Adipocyte (in vitro differentiated cells): ENCODE results near the gene MFAP5.

ENCODE experiments used
- DNase-seq: peaks from one replicate; pipeline ENCODE4 v3.0.0-alpha.2; 2015; ENCODE audit warnings: low read depth
- H3K27me3 ChIP-seq: replicated peaks from 2 replicates; pipeline ENCODE4 v1.7.0; 2013; ENCODE audit warnings: mild to moderate bottlenecking, low read length, moderate library complexity; ENCODE audit not compliant: control insufficient read depth, insufficient read depth
- H3K36me3 ChIP-seq: 2 replicates; pipeline ENCODE4 v1.7.0; 2013; ENCODE audit warnings: low read length, mild to moderate bottlenecking, moderate library complexity; ENCODE audit not compliant: control insufficient read depth, insufficient read depth, severe bottlenecking
- H3K4me1 ChIP-seq: 2 replicates; pipeline ENCODE4 v1.7.0; 2013; ENCODE audit warnings: mild to moderate bottlenecking, low read length, moderate library complexity; ENCODE audit not compliant: control insufficient read depth, insufficient read depth
- H3K4me3 ChIP-seq: 2 replicates; pipeline ENCODE4 v1.7.0; 2013; ENCODE audit warnings: mild to moderate bottlenecking, low read length, moderate library complexity
- H3K9ac ChIP-seq: 2 replicates; pipeline ENCODE4 v1.7.0; 2013; ENCODE audit warnings: mild to moderate bottlenecking, low read length, moderate library complexity
- H3K9me3 ChIP-seq: 2 replicates; pipeline ENCODE4 v1.7.0; 2013; ENCODE audit warnings: mild to moderate bottlenecking, low read length, moderate library complexity; ENCODE audit not compliant: control insufficient read depth

Gene MFAP5

GRCh38 chr12:8695116-8695515 is 32.5 kb upstream of the MFAP5 start:
- Histone ChIP-seq H3K4me1 (peaks cover 18% of the 10 kb centered on the region), H3K4me3 (no peak overlapping the region), H3K9ac (no peak overlapping the region), H3K27me3 (no peaks in the 10 kb centered on the region), H3K9me3 (no peaks in the 10 kb centered on the region), H3K36me3 (no peaks in the 10 kb centered on the region)
- no peak for DNase-seq

GRCh38 chr12:8692573-8692972 is 29.9 kb upstream of the MFAP5 start:
- Histone ChIP-seq H3K27me3 (no peaks in the 10 kb centered on the region), H3K4me1 (peaks cover 25% of the 10 kb centered on the region), H3K9me3 (no peaks in the 10 kb centered on the region), H3K9ac (no peak overlapping the region), H3K4me3 (no peak overlapping the region), H3K36me3 (no peaks in the 10 kb centered on the region)
- peak; percentile 59 for DNase-seq

- Histone ChIP-seq H3K27me3 (no peaks in the 10 kb centered on the region), H3K4me3 (no peak overlapping the region), H3K4me1 (peaks cover 28% of the 10 kb centered on the region), H3K9ac (peak overlapping the region; percentile 52), H3K9me3 (no peaks in the 10 kb centered on the region), H3K36me3 (no peaks in the 10 kb centered on the region)
- no peak for DNase-seq
Measured at GRCh38 chr12:8689681-8690080, 27.1 kb upstream of the MFAP5 start.

GRCh38 chr12:8687846-8688601 is 25.4 kb upstream of the MFAP5 start:
- Histone ChIP-seq H3K36me3 (no peaks in the 10 kb centered on the region), H3K4me3 (peak overlapping the region; percentile 54), H3K9me3 (no peaks in the 10 kb centered on the region), H3K27me3 (no peaks in the 10 kb centered on the region), H3K9ac (peak overlapping the region; percentile 33), H3K4me1 (peaks cover 28% of the 10 kb centered on the region)
- DNase-seq = peak; percentile 85

- H3K36me3 ChIP-seq = no peaks in the 10 kb centered on the region
- DNase-seq = no peak
- H3K27me3 ChIP-seq = no peaks in the 10 kb centered on the region
- no peak overlapping the region for H3K4me3 ChIP-seq
- H3K9ac ChIP-seq = no peak overlapping the region
- H3K9me3 ChIP-seq = no peaks in the 10 kb centered on the region
- H3K4me1 ChIP-seq = peaks cover 31% of the 10 kb centered on the region
Measured at GRCh38 chr12:8685051-8685450, 22.4 kb upstream of the MFAP5 start.

GRCh38 chr12:8681129-8681884 is 18.7 kb upstream of the MFAP5 start:
- no peak overlapping the region for H3K4me3 ChIP-seq
- peaks cover 7% of the 10 kb centered on the region for H3K4me1 ChIP-seq
- peak; percentile 84 for DNase-seq
- H3K27me3 ChIP-seq = no peaks in the 10 kb centered on the region
- H3K36me3 ChIP-seq = no peaks in the 10 kb centered on the region
- no peaks in the 10 kb centered on the region for H3K9me3 ChIP-seq
- peak overlapping the region; percentile 5 for H3K9ac ChIP-seq

GRCh38 chr12:8680533-8680932 is 17.9 kb upstream of the MFAP5 start:
- peaks cover 11% of the 10 kb centered on the region for H3K4me1 ChIP-seq
- H3K36me3 ChIP-seq = no peaks in the 10 kb centered on the region
- no peak for DNase-seq
- H3K9me3 ChIP-seq = no peaks in the 10 kb centered on the region
- H3K9ac ChIP-seq = no peak overlapping the region
- H3K4me3 ChIP-seq = no peak overlapping the region
- no peaks in the 10 kb centered on the region for H3K27me3 ChIP-seq

GRCh38 chr12:8678661-8679111 is 16.1 kb upstream of the MFAP5 start:
- H3K4me3 ChIP-seq = no peak overlapping the region
- H3K4me1 ChIP-seq = peaks cover 15% of the 10 kb centered on the region
- no peaks in the 10 kb centered on the region for H3K36me3 ChIP-seq
- peak; percentile 33 for DNase-seq
- H3K9ac ChIP-seq = no peak overlapping the region
- H3K27me3 ChIP-seq = no peaks in the 10 kb centered on the region
- no peaks in the 10 kb centered on the region for H3K9me3 ChIP-seq

GRCh38 chr12:8677362-8677761 is 14.7 kb upstream of the MFAP5 start:
- Histone ChIP-seq H3K9ac (no peak overlapping the region), H3K9me3 (no peaks in the 10 kb centered on the region), H3K36me3 (no peaks in the 10 kb centered on the region), H3K4me3 (no peak overlapping the region), H3K27me3 (no peaks in the 10 kb centered on the region), H3K4me1 (peaks cover 15% of the 10 kb centered on the region)
- DNase-seq = no peak

GRCh38 chr12:8676651-8677050 is 14.0 kb upstream of the MFAP5 start:
- no peak overlapping the region for H3K9ac ChIP-seq
- no peak for DNase-seq
- no peak overlapping the region for H3K4me3 ChIP-seq
- peaks cover 14% of the 10 kb centered on the region for H3K4me1 ChIP-seq
- no peaks in the 10 kb centered on the region for H3K9me3 ChIP-seq
- H3K36me3 ChIP-seq = no peaks in the 10 kb centered on the region
- H3K27me3 ChIP-seq = no peaks in the 10 kb centered on the region

GRCh38 chr12:8675591-8676036 is 13.0 kb upstream of the MFAP5 start:
- no peak overlapping the region for H3K9ac ChIP-seq
- no peaks in the 10 kb centered on the region for H3K27me3 ChIP-seq
- no peak overlapping the region for H3K4me3 ChIP-seq
- peaks cover 10% of the 10 kb centered on the region for H3K4me1 ChIP-seq
- no peaks in the 10 kb centered on the region for H3K36me3 ChIP-seq
- no peaks in the 10 kb centered on the region for H3K9me3 ChIP-seq
- no peak for DNase-seq
